Measurements from ENCODE around the gene NTF4.
"Not testable (repeated sequence)": the region's sequence is repeated elsewhere in the genome, so short reads cannot be mapped to it uniquely, and the experiment has no call there.

- not testable (repeated sequence) for TF ChIP-seq SUZ12 (IDR thresholded peaks at IDR 0.05; ENCODE audit: extremely low read depth, insufficient read depth, insufficient read length); YY1 (IDR thresholded peaks at IDR 0.05; ENCODE audit: insufficient read depth, insufficient read length)
Measured at GRCh38 chr19:49018388-49019241, 46.0 kb downstream of the NTF4 start.
